ENCODE measurements around the gene AP5M1.
"Not testable (repeated sequence)": the region's sequence is repeated elsewhere in the genome, so short reads cannot be mapped to it uniquely, and the experiment has no call there.

The AP5M1 gene, protein sequence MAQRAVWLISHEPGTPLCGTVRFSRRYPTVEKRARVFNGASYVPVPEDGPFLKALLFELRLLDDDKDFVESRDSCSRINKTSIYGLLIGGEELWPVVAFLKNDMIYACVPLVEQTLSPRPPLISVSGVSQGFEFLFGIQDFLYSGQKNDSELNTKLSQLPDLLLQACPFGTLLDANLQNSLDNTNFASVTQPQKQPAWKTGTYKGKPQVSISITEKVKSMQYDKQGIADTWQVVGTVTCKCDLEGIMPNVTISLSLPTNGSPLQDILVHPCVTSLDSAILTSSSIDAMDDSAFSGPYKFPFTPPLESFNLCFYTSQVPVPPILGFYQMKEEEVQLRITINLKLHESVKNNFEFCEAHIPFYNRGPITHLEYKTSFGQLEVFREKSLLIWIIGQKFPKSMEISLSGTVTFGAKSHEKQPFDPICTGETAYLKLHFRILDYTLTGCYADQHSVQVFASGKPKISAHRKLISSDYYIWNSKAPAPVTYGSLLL

DNA sequence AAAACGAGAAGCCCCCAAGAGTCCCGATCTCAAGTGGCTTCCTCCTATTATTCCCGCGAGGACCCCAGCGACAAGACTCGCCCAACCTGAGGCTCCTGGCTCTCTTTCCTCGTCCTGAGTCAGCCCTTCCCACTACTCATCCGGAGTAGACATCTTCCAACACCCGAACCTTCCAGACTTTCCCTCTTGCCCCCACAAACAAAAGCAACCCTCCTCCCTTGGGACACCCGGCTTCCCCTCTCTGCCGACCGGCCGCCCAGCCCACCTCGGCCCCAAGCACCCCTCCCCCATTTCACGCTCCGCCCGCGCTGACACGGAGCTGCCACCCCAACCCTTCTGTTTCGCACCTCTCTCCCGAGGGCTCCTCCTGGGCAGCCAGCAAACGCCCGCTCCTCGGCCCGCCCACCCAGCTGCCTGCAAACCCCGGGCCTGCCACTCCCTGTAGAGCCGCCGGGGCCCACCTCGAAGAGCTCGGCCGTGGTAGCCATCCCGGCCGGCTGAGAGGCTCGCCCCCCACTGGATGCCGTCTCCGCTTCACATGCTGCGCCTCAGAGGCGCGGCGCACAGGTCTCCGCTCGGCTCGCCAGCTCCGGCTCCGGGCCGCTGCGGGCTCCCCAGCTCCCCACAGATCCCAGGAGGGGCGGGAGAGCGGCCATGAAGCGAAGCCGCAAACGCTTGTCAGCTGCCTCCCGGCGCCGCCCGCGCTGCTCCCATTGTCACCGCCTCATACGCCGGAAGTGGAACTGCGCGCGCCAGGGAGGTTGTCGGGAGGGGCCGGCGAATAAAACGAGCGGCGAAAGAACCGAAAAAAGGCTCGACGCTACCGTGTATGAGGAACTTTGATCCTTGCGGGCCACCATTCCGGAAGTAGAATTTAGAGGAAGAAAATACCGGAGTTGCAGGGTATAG, at the start of gene AP5M1, which contains the start of gene EXOC5:
TSS of gene AP5M1 (plus strand) at position 811 of the 909 bp plus-strand sequence. CDS start 344 bp downstream, outside the sequence.
TSS of gene EXOC5 (minus strand) at position 745 of the 909 bp plus-strand sequence. CDS start at position 488, 257 bp downstream.
- Histone ChIP-seq H3K4me1 (peaks cover 19% of the 10 kb centered on the region), H2AFZ (peak within 1 kb of the TSS; percentile 94)

DNA sequence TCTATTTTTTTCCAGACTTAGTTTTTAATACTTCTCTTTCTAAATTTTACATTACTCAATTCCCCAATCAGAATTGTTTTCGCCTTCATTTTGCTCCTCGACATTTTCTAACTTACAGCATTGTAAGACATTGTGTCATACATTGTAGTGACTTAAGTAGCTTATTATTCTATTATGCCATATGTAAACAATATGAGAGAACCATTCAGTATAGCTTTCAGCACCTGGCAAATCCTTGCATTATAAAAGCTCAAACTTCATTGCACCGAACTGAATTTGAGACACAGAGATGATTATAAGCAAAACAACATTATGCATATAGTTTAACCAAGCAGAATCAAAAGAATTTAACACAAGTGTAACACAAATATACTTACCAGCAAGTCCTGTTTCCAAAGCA, 46.8 kb upstream of the AP5M1 start:
- H3K79me2 ChIP-seq: no peaks in the 10 kb centered on the region
- H3K36me3 ChIP-seq (ENCODE audit: control insufficient read depth, insufficient read depth, low read length): no peaks in the 10 kb centered on the region
- H2AFZ ChIP-seq: no peak overlapping the region
- TF ChIP-seq, protein P1, sequence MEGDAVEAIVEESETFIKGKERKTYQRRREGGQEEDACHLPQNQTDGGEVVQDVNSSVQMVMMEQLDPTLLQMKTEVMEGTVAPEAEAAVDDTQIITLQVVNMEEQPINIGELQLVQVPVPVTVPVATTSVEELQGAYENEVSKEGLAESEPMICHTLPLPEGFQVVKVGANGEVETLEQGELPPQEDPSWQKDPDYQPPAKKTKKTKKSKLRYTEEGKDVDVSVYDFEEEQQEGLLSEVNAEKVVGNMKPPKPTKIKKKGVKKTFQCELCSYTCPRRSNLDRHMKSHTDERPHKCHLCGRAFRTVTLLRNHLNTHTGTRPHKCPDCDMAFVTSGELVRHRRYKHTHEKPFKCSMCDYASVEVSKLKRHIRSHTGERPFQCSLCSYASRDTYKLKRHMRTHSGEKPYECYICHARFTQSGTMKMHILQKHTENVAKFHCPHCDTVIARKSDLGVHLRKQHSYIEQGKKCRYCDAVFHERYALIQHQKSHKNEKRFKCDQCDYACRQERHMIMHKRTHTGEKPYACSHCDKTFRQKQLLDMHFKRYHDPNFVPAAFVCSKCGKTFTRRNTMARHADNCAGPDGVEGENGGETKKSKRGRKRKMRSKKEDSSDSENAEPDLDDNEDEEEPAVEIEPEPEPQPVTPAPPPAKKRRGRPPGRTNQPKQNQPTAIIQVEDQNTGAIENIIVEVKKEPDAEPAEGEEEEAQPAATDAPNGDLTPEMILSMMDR (IDR thresholded peaks at IDR 0.05): no peak
- H3K9me3 ChIP-seq (ENCODE audit: control insufficient read depth, low read length): no peaks in the 10 kb centered on the region
- H3K4me1 ChIP-seq: peaks cover 2% of the 10 kb centered on the region
- no peak overlapping the region for H3K9ac ChIP-seq
- H3K4me3 ChIP-seq (ENCODE audit: low read depth, low read length): no peak overlapping the region
- no peak overlapping the region for H3K4me2 ChIP-seq (ENCODE audit: low read length)
- H3K27me3 ChIP-seq (ENCODE audit: control insufficient read depth, insufficient read depth, low read length): no peaks in the 10 kb centered on the region
- no peak overlapping the region for H3K27ac ChIP-seq

More for the DNA sequence above, at the start of gene AP5M1, which contains the start of gene EXOC5:
- Histone ChIP-seq H3K36me3 (ENCODE audit: control insufficient read depth, insufficient read depth, low read length) (no peaks in the 10 kb centered on the region), H3K9ac (peak within 1 kb of the TSS; percentile 68), H3K27me3 (ENCODE audit: control insufficient read depth, insufficient read depth, low read length) (no peaks in the 10 kb centered on the region), H3K9me3 (ENCODE audit: control insufficient read depth, low read length) (no peaks in the 10 kb centered on the region), H3K27ac (peak within 1 kb of the TSS; percentile 94), H3K4me3 (ENCODE audit: low read depth, low read length) (peak within 1 kb of the TSS; percentile 90), H3K4me2 (ENCODE audit: low read length) (peak within 1 kb of the TSS; percentile 75), H3K79me2 (peaks cover 29% of the 10 kb centered on the region)
- TF ChIP-seq, protein P1 (IDR thresholded peaks at IDR 0.05): no peak

DNA sequence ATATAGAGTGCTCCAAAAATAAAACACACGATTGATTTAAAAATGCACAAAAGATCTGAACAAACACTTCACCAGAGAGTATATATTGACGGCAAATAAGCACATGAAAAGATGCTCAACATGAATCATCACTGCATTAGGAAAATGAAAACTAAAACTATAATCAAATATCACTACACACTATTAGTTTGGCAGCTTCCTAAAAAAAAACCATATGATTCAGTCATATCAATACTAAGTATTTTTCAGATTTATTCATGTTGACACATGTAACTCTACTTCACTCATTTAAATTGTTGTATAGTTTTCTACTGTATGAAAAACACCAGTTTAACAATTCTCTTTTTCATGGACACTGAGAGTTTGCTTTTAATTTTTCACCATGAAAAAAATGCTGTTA, 41.7 kb upstream of the AP5M1 start:
- no peak overlapping the region for H3K27ac ChIP-seq
- H3K9ac ChIP-seq: no peak overlapping the region
- no peaks in the 10 kb centered on the region for H3K27me3 ChIP-seq (ENCODE audit: control insufficient read depth, insufficient read depth, low read length)
- TF ChIP-seq, protein P1 (IDR thresholded peaks at IDR 0.05): no peak
- H3K79me2 ChIP-seq: no peaks in the 10 kb centered on the region
- no peaks in the 10 kb centered on the region for H3K4me1 ChIP-seq
- H3K36me3 ChIP-seq (ENCODE audit: control insufficient read depth, insufficient read depth, low read length): no peaks in the 10 kb centered on the region
- H2AFZ ChIP-seq: no peak overlapping the region
- no peak overlapping the region for H3K4me2 ChIP-seq (ENCODE audit: low read length)
- no peaks in the 10 kb centered on the region for H3K9me3 ChIP-seq (ENCODE audit: control insufficient read depth, low read length)
- H3K4me3 ChIP-seq (ENCODE audit: low read depth, low read length): no peak overlapping the region

DNA sequence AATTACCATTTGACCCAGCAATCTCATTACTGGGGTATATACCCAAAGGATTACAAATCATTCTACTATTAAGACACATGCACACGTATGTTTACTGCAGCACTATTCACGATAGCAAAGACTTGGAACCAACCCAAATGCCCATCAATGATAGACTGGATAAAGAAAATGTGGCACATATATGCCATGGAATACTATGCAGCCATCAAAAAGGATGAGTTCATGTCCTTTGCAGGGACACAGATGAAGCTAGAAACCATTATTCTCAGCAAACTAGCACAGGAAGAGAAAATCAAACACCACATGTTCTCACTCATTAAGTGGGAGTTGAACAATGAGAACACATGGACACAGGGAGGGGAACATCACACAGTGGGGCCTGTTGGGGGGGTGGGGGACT, 40.5 kb upstream of the AP5M1 start:
- H3K27me3 ChIP-seq (ENCODE audit: control insufficient read depth, insufficient read depth, low read length); H3K36me3 ChIP-seq (ENCODE audit: control insufficient read depth, insufficient read depth, low read length); H3K4me2 ChIP-seq (ENCODE audit: low read length); H3K4me3 ChIP-seq (ENCODE audit: low read depth, low read length); H2AFZ ChIP-seq; H3K9ac ChIP-seq; H3K27ac ChIP-seq; H3K4me1 ChIP-seq; H3K79me2 ChIP-seq; H3K9me3 ChIP-seq (ENCODE audit: control insufficient read depth, low read length): not testable (repeated sequence)

DNA sequence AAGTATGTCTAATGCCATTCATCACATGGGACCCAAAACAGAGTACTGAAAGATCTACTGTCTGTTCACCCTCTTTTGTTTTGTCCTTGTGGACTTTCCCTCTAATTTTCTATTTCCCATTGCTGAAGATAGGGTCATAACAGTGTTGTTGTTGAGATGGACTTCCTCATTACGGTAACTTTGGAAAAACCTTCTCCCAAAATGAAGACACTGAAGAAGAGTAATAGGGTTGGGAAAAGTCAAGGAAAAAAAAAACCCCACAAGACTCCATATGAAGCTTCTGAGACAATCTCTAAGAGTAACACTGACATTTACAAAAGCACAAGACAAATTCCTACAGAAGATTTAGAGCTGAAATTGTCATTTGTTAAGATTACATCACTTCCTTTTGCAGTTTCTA, 36.8 kb upstream of the AP5M1 start:
- H3K79me2 ChIP-seq: no peaks in the 10 kb centered on the region
- TF ChIP-seq, protein P1 (IDR thresholded peaks at IDR 0.05): no peak
- no peaks in the 10 kb centered on the region for H3K4me1 ChIP-seq
- no peak overlapping the region for H3K4me3 ChIP-seq (ENCODE audit: low read depth, low read length)
- H3K27ac ChIP-seq: no peak overlapping the region
- H3K4me2 ChIP-seq (ENCODE audit: low read length): no peak overlapping the region
- H3K36me3 ChIP-seq (ENCODE audit: control insufficient read depth, insufficient read depth, low read length): no peaks in the 10 kb centered on the region
- no peak overlapping the region for H3K9ac ChIP-seq
- no peak overlapping the region for H2AFZ ChIP-seq
- no peaks in the 10 kb centered on the region for H3K27me3 ChIP-seq (ENCODE audit: control insufficient read depth, insufficient read depth, low read length)
- no peaks in the 10 kb centered on the region for H3K9me3 ChIP-seq (ENCODE audit: control insufficient read depth, low read length)

DNA sequence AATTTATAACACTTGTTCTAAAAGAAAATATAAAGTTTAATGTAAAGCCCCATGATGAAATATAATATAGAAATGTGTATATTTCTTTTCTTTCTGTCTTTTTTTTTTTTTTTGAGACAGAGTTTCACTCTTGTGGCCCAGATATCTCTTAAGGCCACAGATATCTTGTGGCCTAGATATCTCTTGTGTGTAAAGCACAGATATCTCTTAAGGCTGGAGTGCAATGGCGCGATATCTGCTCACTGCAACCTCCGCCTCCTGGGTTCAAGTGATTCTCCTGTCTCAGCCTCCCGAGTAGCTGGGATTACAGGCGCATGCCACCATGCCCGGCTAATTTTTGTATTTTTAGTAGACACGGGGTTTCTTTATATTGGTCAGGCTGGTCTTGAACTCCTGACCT, 28.7 kb upstream of the AP5M1 start:
- not testable (repeated sequence) for H3K9ac ChIP-seq; H3K4me3 ChIP-seq (ENCODE audit: low read depth, low read length); H3K9me3 ChIP-seq (ENCODE audit: control insufficient read depth, low read length); H3K79me2 ChIP-seq; H3K4me1 ChIP-seq; H2AFZ ChIP-seq; H3K27ac ChIP-seq; H3K4me2 ChIP-seq (ENCODE audit: low read length); H3K36me3 ChIP-seq (ENCODE audit: control insufficient read depth, insufficient read depth, low read length); H3K27me3 ChIP-seq (ENCODE audit: control insufficient read depth, insufficient read depth, low read length)
